ENCODE data around the gene NUDT12.

DNA sequence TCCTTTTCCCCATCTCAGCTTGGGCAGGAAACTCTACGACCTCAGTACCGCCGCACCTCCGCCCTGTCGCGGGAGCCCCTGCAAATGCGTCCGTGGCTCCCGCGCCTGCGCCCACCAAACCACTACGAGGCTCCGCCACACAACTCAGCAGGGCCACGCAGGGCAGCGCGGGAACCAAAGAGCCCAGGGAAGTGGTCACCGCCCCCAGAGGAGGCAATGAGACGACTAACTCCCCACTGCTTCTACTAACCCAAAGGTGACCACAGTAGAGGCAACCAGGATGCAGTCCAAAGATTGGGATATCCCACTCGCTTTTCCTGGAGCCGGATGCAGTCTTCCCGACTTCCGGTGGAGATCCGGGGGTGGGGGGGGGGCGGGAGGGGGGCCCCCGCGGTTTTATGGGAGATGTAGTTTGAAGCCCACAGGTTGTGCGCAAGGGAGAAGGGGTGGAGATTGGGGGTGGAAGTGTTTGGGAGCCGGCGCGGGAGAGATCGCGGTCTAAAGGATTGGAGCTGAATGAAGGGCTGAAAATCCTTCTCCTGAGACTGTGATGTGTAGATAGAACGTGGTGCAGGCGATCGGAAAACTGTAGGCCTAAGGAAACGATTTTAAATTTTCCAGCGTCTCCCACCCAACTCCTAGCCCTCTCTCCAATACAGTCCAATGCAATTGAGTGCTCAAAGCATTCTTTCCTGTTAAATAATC lies at the start of gene NUDT12:
- TF ChIP-seq, protein P1, sequence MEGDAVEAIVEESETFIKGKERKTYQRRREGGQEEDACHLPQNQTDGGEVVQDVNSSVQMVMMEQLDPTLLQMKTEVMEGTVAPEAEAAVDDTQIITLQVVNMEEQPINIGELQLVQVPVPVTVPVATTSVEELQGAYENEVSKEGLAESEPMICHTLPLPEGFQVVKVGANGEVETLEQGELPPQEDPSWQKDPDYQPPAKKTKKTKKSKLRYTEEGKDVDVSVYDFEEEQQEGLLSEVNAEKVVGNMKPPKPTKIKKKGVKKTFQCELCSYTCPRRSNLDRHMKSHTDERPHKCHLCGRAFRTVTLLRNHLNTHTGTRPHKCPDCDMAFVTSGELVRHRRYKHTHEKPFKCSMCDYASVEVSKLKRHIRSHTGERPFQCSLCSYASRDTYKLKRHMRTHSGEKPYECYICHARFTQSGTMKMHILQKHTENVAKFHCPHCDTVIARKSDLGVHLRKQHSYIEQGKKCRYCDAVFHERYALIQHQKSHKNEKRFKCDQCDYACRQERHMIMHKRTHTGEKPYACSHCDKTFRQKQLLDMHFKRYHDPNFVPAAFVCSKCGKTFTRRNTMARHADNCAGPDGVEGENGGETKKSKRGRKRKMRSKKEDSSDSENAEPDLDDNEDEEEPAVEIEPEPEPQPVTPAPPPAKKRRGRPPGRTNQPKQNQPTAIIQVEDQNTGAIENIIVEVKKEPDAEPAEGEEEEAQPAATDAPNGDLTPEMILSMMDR (conservative IDR thresholded peaks at IDR 0.05; ENCODE audit: low read length) = no peak
- TF ChIP-seq EZH2phosphoT487 (IDR thresholded peaks at IDR 0.05; ENCODE audit: borderline replicate concordance, low read depth, low read length) = no peak
